PC-3 (cell line): ENCODE measurements around the gene FUS. TPM values are rescaled to one million over a fixed set of nuclear protein-coding genes. Genes with fewer than 3 reads are reported as not detected.
A peak's percentile ranks its signal among the peaks of the same experiment; 100 is the strongest.

ENCODE experiments used
- ATAC-seq: fragments of 200-7000 bp; cut with Tn5 transposase; 2 replicates; pipeline ENCODE4 v1.9.1; 2020; ENCODE audit warnings: mild to moderate bottlenecking, moderate library complexity
- BruUV-seq: library from RNA; stranded (reverse); fragments of 400-500 nt; replicated peaks from 2 replicates; lab custom pipeline; 2021; lab: Mats Ljungman, UMichigan
- CTCF ChIA-PET: fragments of 300-600 bp; sonication (Branson Sonifier 250); formaldehyde crosslinking; loops from one replicate; lab custom pipeline; 2022; ENCODE audit warnings: antibody characterized with exemption; lab: Charles Lee
- POLR2A ChIA-PET: fragments of 300-600 bp; sonication (Branson Sonifier 250); formaldehyde crosslinking; loops from one replicate; lab custom pipeline; 2022; ENCODE audit warnings: antibody characterized with exemption; ENCODE audit not compliant: unreplicated experiment; lab: Charles Lee
- DNase-seq: peaks from one replicate; pipeline ENCODE4 v3.0.0-alpha.2; 2015
- H2AFZ ChIP-seq: fragments of 300-600 bp; sonication (generic); 2 replicates; pipeline ENCODE4 v1.6.0; 2016; ENCODE audit warnings: antibody characterized with exemption, low read length
- H3F3A ChIP-seq: fragments of 300-600 bp; sonication (generic); one replicate; pipeline ENCODE4 v1.6.0; 2017; ENCODE audit warnings: antibody characterized with exemption, low read length, control low read depth, mild to moderate bottlenecking; ENCODE audit not compliant: unreplicated experiment
- H3K27ac ChIP-seq: fragments of 300-600 bp; sonication (generic); 2 replicates; pipeline ENCODE4 v1.5.1; 2016; ENCODE audit warnings: mild to moderate bottlenecking, low read length
- H3K27me3 ChIP-seq: fragments of 300-600 bp; sonication (generic); 2 replicates; pipeline ENCODE4 v1.6.1; 2016; ENCODE audit warnings: low read length, mixed read lengths
- H3K36me3 ChIP-seq: fragments of 300-600 bp; sonication (generic); 2 replicates; pipeline ENCODE4 v1.6.1; 2016; ENCODE audit warnings: low read depth, mixed run types, low read length, mixed read lengths
- H3K4me1 ChIP-seq: fragments of 300-600 bp; sonication (generic); 2 replicates; pipeline ENCODE4 v1.5.1; 2016; ENCODE audit warnings: low read length; ENCODE audit not compliant: insufficient read depth
- H3K4me2 ChIP-seq: fragments of 300-600 bp; sonication (generic); 2 replicates; pipeline ENCODE4 v1.6.0; 2016; ENCODE audit warnings: low read length
- H3K4me3 ChIP-seq: fragments of 300-600 bp; sonication (generic); 2 replicates; pipeline ENCODE4 v1.5.1; 2016; ENCODE audit warnings: mild to moderate bottlenecking, low read length, mixed read lengths
- H3K79me2 ChIP-seq: fragments of 300-600 bp; sonication (generic); 2 replicates; pipeline ENCODE4 v1.6.1; 2017; ENCODE audit warnings: low read length, mixed read lengths
- H3K9ac ChIP-seq: fragments of 300-600 bp; sonication (generic); 2 replicates; pipeline ENCODE4 v1.6.0; 2016; ENCODE audit warnings: mild to moderate bottlenecking, low read length
- H3K9me2 ChIP-seq: fragments of 300-600 bp; sonication (generic); replicated peaks from 2 replicates; pipeline ENCODE4 v1.6.1; 2016; ENCODE audit warnings: mixed run types, low read length, mixed read lengths
- H3K9me3 ChIP-seq: fragments of 300-600 bp; sonication (generic); 2 replicates; pipeline ENCODE4 v1.6.1; 2016; ENCODE audit warnings: low read length, mixed read lengths
- H4K20me1 ChIP-seq: fragments of 300-600 bp; sonication (generic); 2 replicates; pipeline ENCODE4 v1.6.1; 2016; ENCODE audit warnings: low read length, mixed read lengths
- CTCF ChIP-seq: fragments of 300-600 bp; sonication (generic); conservative IDR thresholded peaks from 2 replicates; pipeline ENCODE4 v1.5.1; 2017; ENCODE audit warnings: antibody characterized with exemption, low read depth, mild to moderate bottlenecking, low read length
- EZH2 ChIP-seq: fragments of 300-600 bp; sonication (generic); IDR thresholded peaks from one replicate; pipeline ENCODE4 v1.6.1; 2017; ENCODE audit warnings: antibody characterized with exemption, mild to moderate bottlenecking, low read length; ENCODE audit not compliant: unreplicated experiment
- EZH2phosphoT487 ChIP-seq: fragments of 300-600 bp; sonication (generic); IDR thresholded peaks from 2 replicates; pipeline ENCODE4 v1.6.1; 2018; ENCODE audit warnings: mild to moderate bottlenecking, antibody characterized with exemption, low read length, borderline replicate concordance
- intact Hi-C: fragments of 100-400 bp; cut with micrococcal nuclease; formaldehyde crosslinking; loops from 2 replicates; pipeline ENCODE4 v1.9.0; 2023
- total RNA-seq: library from RNA; depleted of rRNA; stranded (reverse); fragments of >200 nt; gene quantifications from 2 replicates; pipeline ENCODE4 v1.2.3, GENCODE V29; 2014

The FUS gene
- total RNA-seq, 1 experiment from 2014 or later: 43.0 TPM

DNA sequence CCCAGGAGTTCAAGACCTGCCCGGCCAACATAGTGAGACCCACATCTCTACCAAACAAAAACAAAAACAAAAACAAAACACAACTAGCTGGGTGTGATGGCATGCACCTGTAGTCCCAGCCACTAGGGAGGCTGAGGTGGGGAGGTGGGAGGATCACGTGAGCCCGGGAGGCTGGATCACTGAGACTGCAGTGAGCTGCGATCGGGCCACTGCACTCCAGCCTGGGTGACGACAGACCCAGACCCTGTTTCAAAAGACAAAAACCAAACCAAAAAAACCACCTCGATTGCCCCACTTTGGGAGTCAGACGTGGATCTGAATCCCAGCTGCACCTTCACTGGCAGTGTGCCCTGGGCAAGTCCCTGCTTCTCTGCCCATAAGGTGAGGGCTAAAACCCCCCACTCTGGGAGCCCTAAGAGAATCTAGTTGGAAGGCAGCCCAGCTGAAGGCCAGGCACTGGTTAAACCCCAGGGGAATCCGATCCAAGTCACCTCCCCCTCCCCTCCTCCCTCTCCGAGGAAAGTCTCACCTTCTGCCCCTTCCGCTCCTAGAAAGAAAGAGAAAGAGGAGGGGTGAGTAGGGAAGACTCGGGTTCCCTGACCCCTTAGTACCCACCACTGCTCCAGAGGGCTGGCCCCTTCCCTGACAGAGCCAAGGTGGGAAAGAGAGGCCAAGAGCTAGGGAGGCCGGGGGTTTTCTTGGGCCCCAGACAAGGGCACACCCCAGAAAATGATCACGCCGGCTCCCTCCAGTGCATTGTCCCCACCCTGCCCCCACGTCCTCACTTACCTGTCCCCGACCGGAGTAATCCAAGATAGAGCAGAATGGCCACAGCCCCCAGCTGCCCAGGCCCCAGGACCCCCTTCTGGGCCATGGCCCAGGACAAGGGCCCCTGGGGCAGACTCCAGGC lies 45.1 kb upstream of the FUS start:
- no peaks in the 10 kb centered on the region for H3K27me3 ChIP-seq
- H4K20me1 ChIP-seq: no peaks in the 10 kb centered on the region
- H3K4me2 ChIP-seq: peak overlapping the region; percentile 72
- H3K9ac ChIP-seq: peak overlapping the region; percentile 23; the same call in 1 of the 2 replicates
- intact Hi-C loops: no loop called here
- TSS peak; percentile 58 for BruUV-seq
- H3K9me3 ChIP-seq: no peaks in the 10 kb centered on the region
- H3K79me2 ChIP-seq: no peaks in the 10 kb centered on the region
- peak; percentile 14 for DNase-seq
- ChIA-PET CTCF (no interaction called here), POLR2A (interaction anchor here (1.2 kb wide), 1 partner anchor 17 kb away, joined by 3 read pairs; no protein-coding TSS in a partner anchor)
- no peaks in the 10 kb centered on the region; the same call in 1 of the 2 replicates for H3K36me3 ChIP-seq
- ATAC-seq: no peak
- H2AFZ ChIP-seq: no peak overlapping the region
- H3K4me1 ChIP-seq: peaks cover 37% of the 10 kb centered on the region
- H3K27ac ChIP-seq: no peak overlapping the region
- peak overlapping the region; percentile 62 for H3K4me3 ChIP-seq
- no peaks in the 10 kb centered on the region for H3F3A ChIP-seq
- no peaks in the 10 kb centered on the region for H3K9me2 ChIP-seq
- no peak for TF ChIP-seq CTCF
- TF ChIP-seq EZH2phosphoT487: no peak
- no peak for TF ChIP-seq EZH2

- no peaks in the 10 kb centered on the region for H3F3A ChIP-seq
- H3K4me3 ChIP-seq: peak within 1 kb of the TSS; percentile 62
- DNase-seq (peak; percentile 54), ATAC-seq (peak; percentile 42)
- H3K9me3 ChIP-seq: no peaks in the 10 kb centered on the region
- no peaks in the 10 kb centered on the region for H3K27me3 ChIP-seq
- no peak within 1 kb of the TSS for H2AFZ ChIP-seq
- no peaks in the 10 kb centered on the region for H4K20me1 ChIP-seq
- no TSS peak for BruUV-seq
- H3K4me1 ChIP-seq: peaks cover 31% of the 10 kb centered on the region
- POLR2A ChIA-PET: interaction anchor here (1.2 kb wide), 1 partner anchor 18 kb away, joined by 3 read pairs; no protein-coding TSS in a partner anchor
- no peaks in the 10 kb centered on the region; the same call in 1 of the 2 replicates for H3K36me3 ChIP-seq
- TF ChIP-seq EZH2: no peak
- TF ChIP-seq EZH2phosphoT487: no peak
- no peak for TF ChIP-seq CTCF
- CTCF ChIA-PET: no interaction called here
- H3K9ac ChIP-seq: peak within 1 kb of the TSS; percentile 23; the same call in 1 of the 2 replicates
- intact Hi-C loops: no loop called here
- H3K79me2 ChIP-seq: no peaks in the 10 kb centered on the region
- no peaks in the 10 kb centered on the region for H3K9me2 ChIP-seq
- no peak within 1 kb of the TSS for H3K27ac ChIP-seq
- H3K4me2 ChIP-seq: peak within 1 kb of the TSS; percentile 72
Observed at GRCh38 chr16:31135535-31136286, 44.2 kb upstream of the FUS start, which contains the start of gene PRSS8. PRSS8 (minus strand) TSS chr16:31135727; CDS start chr16:31135498, 229 bp downstream.
